LHCN-M2 (cell line): ENCODE measurements around the gene NOXRED1. TPM values are rescaled to one million over a fixed set of nuclear protein-coding genes. Genes with fewer than 3 reads are reported as not detected.

Experiments
- DNase-seq: peaks from one replicate; pipeline ENCODE4 v3.0.0-alpha.2; 2012; ENCODE audit warnings: low read depth
- total RNA-seq: library from RNA; depleted of rRNA; stranded (reverse); fragments of >200 nt; gene quantifications from 2 replicates; pipeline ENCODE4 v1.2.3, GENCODE V29; 2014; rRNA removed

NOXRED1 gene
- total RNA-seq, 1 experiment from 2014 or later = 0.06 TPM

DNA sequence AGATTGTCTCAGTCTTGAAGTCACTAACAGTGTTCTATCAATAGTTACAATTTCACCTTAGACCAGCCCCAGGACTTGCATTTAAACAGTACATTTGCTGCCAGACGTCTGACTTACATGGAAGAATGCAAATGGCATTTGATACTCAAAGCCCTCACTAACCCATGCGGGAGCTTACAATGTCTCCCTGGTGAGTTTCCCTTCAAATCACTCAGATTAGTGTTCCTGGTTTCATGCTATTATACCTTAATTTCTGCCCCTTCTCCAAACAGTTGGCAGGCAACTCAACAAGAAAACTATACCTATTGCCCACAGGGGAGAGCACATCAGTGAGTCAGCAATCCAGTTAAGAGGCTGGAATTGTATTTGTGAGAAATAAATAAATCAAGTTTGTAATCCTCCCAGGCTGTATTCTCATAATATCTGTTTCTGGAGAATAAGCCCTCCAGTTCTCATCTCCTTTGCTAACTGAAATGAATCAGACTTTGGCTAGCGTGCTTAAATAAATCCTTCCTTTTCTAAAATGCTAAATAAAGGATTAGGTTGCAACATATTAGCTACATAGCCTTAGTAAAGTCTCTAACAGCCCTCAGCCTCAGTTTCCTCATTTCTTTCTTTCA lies 78.8 kb downstream of the NOXRED1 start:
- DNase-seq = no peak

Other genes starting within 250 kb of the NOXRED1 start
- gene TMEM63C, start 241.7 kb downstream of the NOXRED1 start, total RNA-seq = 0.06 TPM in 1 of 2 replicates, not detected in the other
- gene NGB, start 152.3 kb downstream of the NOXRED1 start, total RNA-seq = not detected in 2 replicates
- gene POMT2, start 102.6 kb downstream of the NOXRED1 start, total RNA-seq = 12.2 and 15.0 TPM in 2 replicates
- gene GSTZ1, start 102.5 kb downstream of the NOXRED1 start, total RNA-seq = 25.8 and 27.7 TPM in 2 replicates
- 12.1 and 12.9 TPM in 2 replicates for gene TMED8, start 46.4 kb downstream of the NOXRED1 start, total RNA-seq
- gene SAMD15, start 46.1 kb downstream of the NOXRED1 start, total RNA-seq = 1.7 and 5.0 TPM in 2 replicates
- 19.5 and 20.8 TPM in 2 replicates for gene VIPAS39, start 34.1 kb upstream of the NOXRED1 start, total RNA-seq
- 132 and 133 TPM in 2 replicates for gene AHSA1, start 34.6 kb upstream of the NOXRED1 start, total RNA-seq
- 0.23 and 0.90 TPM in 2 replicates for gene ISM2, start 75.3 kb upstream of the NOXRED1 start, total RNA-seq
- 12.5 and 15.6 TPM in 2 replicates for gene SPTLC2, start 193.1 kb upstream of the NOXRED1 start, total RNA-seq